HepG2 (cell line): Measurements from ENCODE around the gene LEAP2. TPM values are rescaled to one million over a fixed set of nuclear protein-coding genes. Genes with fewer than 3 reads are reported as not detected.

ENCODE experiments used
- FOSL1 ChIP-seq: sonication (generic); formaldehyde crosslinking; IDR thresholded peaks from 2 replicates; pipeline ENCODE4 v1.9.0; 2021; ENCODE audit warnings: missing genetic modification reagents, borderline replicate concordance
- FOXK1 ChIP-seq: sonication (generic); formaldehyde crosslinking; IDR thresholded peaks from 2 replicates; pipeline ENCODE4 v1.4.0; 2020; ENCODE audit warnings: low read depth, missing genetic modification reagents, borderline replicate concordance
- KDM1A ChIP-seq: IDR thresholded peaks from 2 replicates; pipeline ENCODE4 v1.6.1; 2016; ENCODE audit warnings: missing compliant biosample characterization
- MAF1 ChIP-seq: sonication (generic); formaldehyde crosslinking; IDR thresholded peaks from 2 replicates; pipeline ENCODE4 v1.5.0; 2020; ENCODE audit warnings: missing genetic modification reagents, borderline replicate concordance
- MTA1 ChIP-seq: sonication (generic); formaldehyde crosslinking; IDR thresholded peaks from 2 replicates; pipeline ENCODE4 v1.4.0; 2020; ENCODE audit warnings: missing genetic modification reagents, mild to moderate bottlenecking, borderline replicate concordance
- NFKB2 ChIP-seq: sonication (generic); formaldehyde crosslinking; IDR thresholded peaks from 2 replicates; pipeline ENCODE4 v1.4.0; 2020; ENCODE audit warnings: missing genetic modification reagents, borderline replicate concordance
- NFKBIZ ChIP-seq: IDR thresholded peaks from 2 replicates; pipeline ENCODE4 v1.6.1; 2018; ENCODE audit warnings: missing genetic modification reagents, missing compliant biosample characterization
- POLR2A ChIP-seq, 2 experiments: IDR thresholded peaks; 2 replicates each; pipeline ENCODE4 v1.6.1; 2011; ENCODE audit warnings: low read depth in 2 of 2, low read length in 2 of 2, mild to moderate bottlenecking in 1 of 2, moderate library complexity in 1 of 2; ENCODE audit not compliant: insufficient read depth in 1 of 2
- ZNF501 ChIP-seq: sonication (generic); formaldehyde crosslinking; IDR thresholded peaks from 2 replicates; pipeline ENCODE4 v1.5.1; 2020; ENCODE audit warnings: mild to moderate bottlenecking, moderate library complexity, missing genetic modification reagents
- polyA plus RNA-seq, 8 experiments: library from polyadenylated mRNA; depleted of rRNA in 3 of 8; stranded (reverse) in 7 of 8; unstranded in 1 of 8; fragments of >200 nt; fragmentation: Illumina TruSeq in 4 of 8; extraction: Trizol in 4 of 8; gene quantifications; 2 replicates each; pipeline versions ENCODE4 v1.2.1 to v1.2.3, GENCODE V29; 2011 to 2016; ENCODE audit warnings: low read depth in 4 of 8, missing spikeins in 1 of 8, mixed read lengths in 1 of 8; ENCODE audit not compliant: insufficient read depth in 1 of 8
- total RNA-seq, 5 experiments: library from RNA; depleted of rRNA; stranded (reverse); fragments of >200 nt; fragmentation: Illumina TruSeq; extraction: Trizol; gene quantifications; 2 replicates each; pipeline ENCODE4 v1.2.3, GENCODE V29; 2016; ENCODE audit warnings: low read depth in 1 of 5
- TF ChIP-seq, protein P1 (sequence below): sonication (generic); formaldehyde crosslinking; IDR thresholded peaks from 2 replicates; pipeline ENCODE4 v1.8.0; 2022; ENCODE audit warnings: missing genetic modification reagents, mild to moderate bottlenecking, moderate library complexity, borderline replicate concordance
- TF ChIP-seq, protein P2 (sequence below), 2 experiments: fragments of 450-650 bp in 1 of 2; sonication (generic) in 1 of 2; formaldehyde crosslinking; IDR thresholded peaks; 2 replicates each; pipeline versions ENCODE4 v1.5.0 to v1.8.0; 2020 to 2022; ENCODE audit warnings: mild to moderate bottlenecking in 1 of 2, missing genetic modification reagents in 1 of 2
- TF ChIP-seq, protein P3 (sequence below): sonication (generic); formaldehyde crosslinking; IDR thresholded peaks from 2 replicates; pipeline ENCODE4 v1.9.0; 2021; ENCODE audit warnings: missing genetic modification reagents, mild to moderate bottlenecking, borderline replicate concordance
- TF ChIP-seq, protein P4 (sequence below): sonication (generic); formaldehyde crosslinking; conservative IDR thresholded peaks from 2 replicates; pipeline ENCODE4 v1.8.0; 2022; ENCODE audit warnings: low read depth, missing genetic modification reagents
- TF ChIP-seq, protein P5 (sequence below): sonication (generic); formaldehyde crosslinking; IDR thresholded peaks from 2 replicates; pipeline ENCODE4 v1.9.0; 2021; ENCODE audit warnings: missing genetic modification reagents, mild to moderate bottlenecking, borderline replicate concordance
- TF ChIP-seq, protein P6 (sequence below): IDR thresholded peaks from 2 replicates; pipeline ENCODE4 v1.6.1; 2016; ENCODE audit warnings: mild to moderate bottlenecking, missing biosample characterization, missing genetic modification reagents
- TF ChIP-seq, protein P7 (sequence below): sonication (generic); formaldehyde crosslinking; conservative IDR thresholded peaks from 2 replicates; pipeline ENCODE4 v1.8.0; 2022; ENCODE audit warnings: missing genetic modification reagents

Gene LEAP2
- total and polyA plus RNA-seq, 2 of the 13 experiments (the other 11 are each of a cell fraction or from before 2014, with no cell fraction given) = 23.9 to 51.9 TPM

DNA sequence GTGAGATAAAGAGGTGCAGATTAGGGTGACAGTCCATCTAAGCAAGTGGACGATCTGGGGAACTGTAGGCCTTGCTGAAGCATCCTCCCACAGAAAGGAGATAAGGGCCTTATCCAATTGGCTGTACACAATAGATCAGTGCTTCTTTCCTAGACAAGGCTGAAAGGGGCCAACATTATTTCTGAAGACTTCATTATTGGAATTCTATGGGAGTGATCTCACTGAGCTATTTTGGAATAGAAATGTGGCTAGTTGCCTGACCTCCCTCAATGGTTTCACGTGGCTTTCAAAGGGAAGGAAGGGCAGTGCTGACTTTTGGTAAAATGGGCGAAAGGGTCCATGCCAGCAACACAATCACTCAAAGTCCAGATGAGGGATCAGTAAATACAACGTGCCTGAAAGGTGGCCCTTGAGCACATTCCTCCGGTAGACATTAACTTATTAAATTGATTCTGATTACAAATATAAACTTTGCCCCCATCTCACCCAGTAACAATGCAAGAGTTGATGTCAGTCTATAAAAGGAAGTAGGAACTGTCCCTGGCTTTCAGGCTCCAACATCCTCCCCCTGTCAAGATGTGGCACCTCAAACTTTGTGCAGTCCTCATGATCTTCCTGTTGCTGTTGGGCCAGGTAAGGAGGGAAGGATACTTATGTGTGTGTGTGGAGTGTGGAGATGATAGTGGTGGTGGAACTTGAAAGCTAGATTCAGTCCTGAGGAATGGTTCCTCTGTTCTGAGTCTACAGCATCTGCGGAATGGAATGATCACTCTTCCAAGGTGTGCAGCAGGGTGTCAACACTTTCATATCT, at the start of gene LEAP2 (continued):
- TF ChIP-seq, protein P1, sequence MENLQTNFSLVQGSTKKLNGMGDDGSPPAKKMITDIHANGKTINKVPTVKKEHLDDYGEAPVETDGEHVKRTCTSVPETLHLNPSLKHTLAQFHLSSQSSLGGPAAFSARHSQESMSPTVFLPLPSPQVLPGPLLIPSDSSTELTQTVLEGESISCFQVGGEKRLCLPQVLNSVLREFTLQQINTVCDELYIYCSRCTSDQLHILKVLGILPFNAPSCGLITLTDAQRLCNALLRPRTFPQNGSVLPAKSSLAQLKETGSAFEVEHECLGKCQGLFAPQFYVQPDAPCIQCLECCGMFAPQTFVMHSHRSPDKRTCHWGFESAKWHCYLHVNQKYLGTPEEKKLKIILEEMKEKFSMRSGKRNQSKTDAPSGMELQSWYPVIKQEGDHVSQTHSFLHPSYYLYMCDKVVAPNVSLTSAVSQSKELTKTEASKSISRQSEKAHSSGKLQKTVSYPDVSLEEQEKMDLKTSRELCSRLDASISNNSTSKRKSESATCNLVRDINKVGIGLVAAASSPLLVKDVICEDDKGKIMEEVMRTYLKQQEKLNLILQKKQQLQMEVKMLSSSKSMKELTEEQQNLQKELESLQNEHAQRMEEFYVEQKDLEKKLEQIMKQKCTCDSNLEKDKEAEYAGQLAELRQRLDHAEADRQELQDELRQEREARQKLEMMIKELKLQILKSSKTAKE (CRISPR knock-in tag) = peak; percentile 80
- TF ChIP-seq POLR2A (IDR thresholded peaks at IDR 0.05; ENCODE audit: insufficient read depth in 1 of 2, low read depth in 2 of 2, low read length in 2 of 2) (peak; percentile 94 to 95), NFKB2 (CRISPR knock-in tag) (no peak), ZNF501 (peak; percentile 62; the same call in 1 of the 2 replicates), FOXK1 (CRISPR knock-in tag) (peak; percentile 76), KDM1A (CRISPR knock-in tag) (0 out of 2 replicates have a peak, but pooled peaks have one; percentile 28), FOSL1 (CRISPR knock-in tag) (no peak), MAF1 (CRISPR knock-in tag) (no peak), NFKBIZ (CRISPR knock-in tag) (peak; percentile 84; the same call in 1 of the 2 replicates), MTA1 (CRISPR knock-in tag) (no peak)
- TF ChIP-seq, protein P2, sequence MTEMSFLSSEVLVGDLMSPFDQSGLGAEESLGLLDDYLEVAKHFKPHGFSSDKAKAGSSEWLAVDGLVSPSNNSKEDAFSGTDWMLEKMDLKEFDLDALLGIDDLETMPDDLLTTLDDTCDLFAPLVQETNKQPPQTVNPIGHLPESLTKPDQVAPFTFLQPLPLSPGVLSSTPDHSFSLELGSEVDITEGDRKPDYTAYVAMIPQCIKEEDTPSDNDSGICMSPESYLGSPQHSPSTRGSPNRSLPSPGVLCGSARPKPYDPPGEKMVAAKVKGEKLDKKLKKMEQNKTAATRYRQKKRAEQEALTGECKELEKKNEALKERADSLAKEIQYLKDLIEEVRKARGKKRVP (CRISPR knock-in tag; IDR thresholded peaks at IDR 0.05) = peak in 1 of 2 experiments; percentile 55; a peak in 2 of 4 replicates
- TF ChIP-seq, protein P3, sequence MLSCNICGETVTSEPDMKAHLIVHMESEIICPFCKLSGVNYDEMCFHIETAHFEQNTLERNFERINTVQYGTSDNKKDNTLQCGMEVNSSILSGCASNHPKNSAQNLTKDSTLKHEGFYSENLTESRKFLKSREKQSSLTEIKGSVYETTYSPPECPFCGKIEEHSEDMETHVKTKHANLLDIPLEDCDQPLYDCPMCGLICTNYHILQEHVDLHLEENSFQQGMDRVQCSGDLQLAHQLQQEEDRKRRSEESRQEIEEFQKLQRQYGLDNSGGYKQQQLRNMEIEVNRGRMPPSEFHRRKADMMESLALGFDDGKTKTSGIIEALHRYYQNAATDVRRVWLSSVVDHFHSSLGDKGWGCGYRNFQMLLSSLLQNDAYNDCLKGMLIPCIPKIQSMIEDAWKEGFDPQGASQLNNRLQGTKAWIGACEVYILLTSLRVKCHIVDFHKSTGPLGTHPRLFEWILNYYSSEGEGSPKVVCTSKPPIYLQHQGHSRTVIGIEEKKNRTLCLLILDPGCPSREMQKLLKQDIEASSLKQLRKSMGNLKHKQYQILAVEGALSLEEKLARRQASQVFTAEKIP (CRISPR knock-in tag) = no peak
- TF ChIP-seq, protein P4, sequence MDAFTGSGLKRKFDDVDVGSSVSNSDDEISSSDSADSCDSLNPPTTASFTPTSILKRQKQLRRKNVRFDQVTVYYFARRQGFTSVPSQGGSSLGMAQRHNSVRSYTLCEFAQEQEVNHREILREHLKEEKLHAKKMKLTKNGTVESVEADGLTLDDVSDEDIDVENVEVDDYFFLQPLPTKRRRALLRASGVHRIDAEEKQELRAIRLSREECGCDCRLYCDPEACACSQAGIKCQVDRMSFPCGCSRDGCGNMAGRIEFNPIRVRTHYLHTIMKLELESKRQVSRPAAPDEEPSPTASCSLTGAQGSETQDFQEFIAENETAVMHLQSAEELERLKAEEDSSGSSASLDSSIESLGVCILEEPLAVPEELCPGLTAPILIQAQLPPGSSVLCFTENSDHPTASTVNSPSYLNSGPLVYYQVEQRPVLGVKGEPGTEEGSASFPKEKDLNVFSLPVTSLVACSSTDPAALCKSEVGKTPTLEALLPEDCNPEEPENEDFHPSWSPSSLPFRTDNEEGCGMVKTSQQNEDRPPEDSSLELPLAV (CRISPR knock-in tag) = peak; percentile 85; the same call in 1 of the 2 replicates
- TF ChIP-seq, protein P5, sequence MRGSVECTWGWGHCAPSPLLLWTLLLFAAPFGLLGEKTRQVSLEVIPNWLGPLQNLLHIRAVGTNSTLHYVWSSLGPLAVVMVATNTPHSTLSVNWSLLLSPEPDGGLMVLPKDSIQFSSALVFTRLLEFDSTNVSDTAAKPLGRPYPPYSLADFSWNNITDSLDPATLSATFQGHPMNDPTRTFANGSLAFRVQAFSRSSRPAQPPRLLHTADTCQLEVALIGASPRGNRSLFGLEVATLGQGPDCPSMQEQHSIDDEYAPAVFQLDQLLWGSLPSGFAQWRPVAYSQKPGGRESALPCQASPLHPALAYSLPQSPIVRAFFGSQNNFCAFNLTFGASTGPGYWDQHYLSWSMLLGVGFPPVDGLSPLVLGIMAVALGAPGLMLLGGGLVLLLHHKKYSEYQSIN (CRISPR knock-in tag) = no peak
- TF ChIP-seq, protein P6, sequence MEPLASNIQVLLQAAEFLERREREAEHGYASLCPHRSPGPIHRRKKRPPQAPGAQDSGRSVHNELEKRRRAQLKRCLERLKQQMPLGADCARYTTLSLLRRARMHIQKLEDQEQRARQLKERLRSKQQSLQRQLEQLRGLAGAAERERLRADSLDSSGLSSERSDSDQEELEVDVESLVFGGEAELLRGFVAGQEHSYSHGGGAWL (CRISPR knock-in tag) = no peak
- TF ChIP-seq, protein P7, sequence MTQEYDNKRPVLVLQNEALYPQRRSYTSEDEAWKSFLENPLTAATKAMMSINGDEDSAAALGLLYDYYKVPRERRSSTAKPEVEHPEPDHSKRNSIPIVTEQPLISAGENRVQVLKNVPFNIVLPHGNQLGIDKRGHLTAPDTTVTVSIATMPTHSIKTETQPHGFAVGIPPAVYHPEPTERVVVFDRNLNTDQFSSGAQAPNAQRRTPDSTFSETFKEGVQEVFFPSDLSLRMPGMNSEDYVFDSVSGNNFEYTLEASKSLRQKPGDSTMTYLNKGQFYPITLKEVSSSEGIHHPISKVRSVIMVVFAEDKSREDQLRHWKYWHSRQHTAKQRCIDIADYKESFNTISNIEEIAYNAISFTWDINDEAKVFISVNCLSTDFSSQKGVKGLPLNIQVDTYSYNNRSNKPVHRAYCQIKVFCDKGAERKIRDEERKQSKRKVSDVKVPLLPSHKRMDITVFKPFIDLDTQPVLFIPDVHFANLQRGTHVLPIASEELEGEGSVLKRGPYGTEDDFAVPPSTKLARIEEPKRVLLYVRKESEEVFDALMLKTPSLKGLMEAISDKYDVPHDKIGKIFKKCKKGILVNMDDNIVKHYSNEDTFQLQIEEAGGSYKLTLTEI = no peak
